IMR-90 (cell line): ENCODE results near the gene NOP16. TPM values are rescaled to one million over a fixed set of nuclear protein-coding genes. Genes with fewer than 3 reads are reported as not detected.

Experiments used
- ATAC-seq: fragments of 200-7000 bp; cut with Tn5 transposase; 2 replicates; pipeline ENCODE4 v1.9.1; 2020; ENCODE audit warnings: low read depth, mild to moderate bottlenecking, moderate library complexity
- BruUV-seq: library from RNA; stranded (reverse); fragments of 400-500 nt; replicated peaks from 2 replicates; lab custom pipeline; 2021; lab: Mats Ljungman, UMichigan
- CTCF ChIA-PET: fragments of 300-600 bp; formaldehyde crosslinking; extraction: SDS; loops from one replicate; lab custom pipeline; 2021; ENCODE audit warnings: antibody characterized with exemption; lab: Yijun Ruan, JAX
- POLR2A ChIA-PET: fragments of 300-600 bp; sonication (Branson Sonifier 250); formaldehyde crosslinking; loops from one replicate; lab custom pipeline; 2022; ENCODE audit warnings: antibody characterized with exemption; ENCODE audit not compliant: unreplicated experiment; lab: Charles Lee
- DNase-seq: peaks from one replicate; pipeline ENCODE4 v3.0.0; 2013
- H2AFZ ChIP-seq: replicated peaks from 2 replicates; pipeline ENCODE3; 2013; ENCODE audit warnings: low read length, mild to moderate bottlenecking; ENCODE audit not compliant: poor library complexity
- H2AK5ac ChIP-seq: 2 replicates; pipeline ENCODE4 v1.6.1; 2013; ENCODE audit warnings: low read depth, low read length, inconsistent platforms
- H2AK9ac ChIP-seq: replicated peaks from 2 replicates; pipeline ENCODE3; 2013; ENCODE audit warnings: mild to moderate bottlenecking, low read depth, low read length, moderate library complexity; ENCODE audit not compliant: poor library complexity
- H2BK120ac ChIP-seq: 2 replicates; pipeline ENCODE4 v1.6.1; 2013; ENCODE audit warnings: low read depth, low read length, inconsistent platforms
- H2BK15ac ChIP-seq: 3 replicates; pipeline ENCODE4 v1.6.1; 2013; ENCODE audit warnings: low read depth, low read length, inconsistent platforms
- H2BK20ac ChIP-seq: 2 replicates; pipeline ENCODE4 v1.6.1; 2013; ENCODE audit warnings: low read depth, mild to moderate bottlenecking, inconsistent platforms, low read length, moderate library complexity
- H2BK5ac ChIP-seq: 2 replicates; pipeline ENCODE4 v1.6.1; 2013; ENCODE audit warnings: mild to moderate bottlenecking, low read depth, low read length, inconsistent platforms; ENCODE audit not compliant: poor library complexity, severe bottlenecking
- H3K14ac ChIP-seq: replicated peaks from 2 replicates; pipeline ENCODE4 v1.6.1; 2013; ENCODE audit warnings: low read depth, low read length, inconsistent platforms
- H3K18ac ChIP-seq: 2 replicates; pipeline ENCODE4 v1.6.1; 2013; ENCODE audit warnings: low read depth, low read length, control low read depth
- H3K23ac ChIP-seq: 2 replicates; pipeline ENCODE4 v1.6.1; 2013; ENCODE audit warnings: low read depth, low read length, inconsistent platforms
- H3K27ac ChIP-seq: 2 replicates; pipeline ENCODE4 v1.5.1; 2013; ENCODE audit warnings: mild to moderate bottlenecking, control low read depth, low read length; ENCODE audit not compliant: insufficient read depth
- H3K27me3 ChIP-seq: 2 replicates; pipeline ENCODE4 v1.6.1; 2013; ENCODE audit warnings: low read length; ENCODE audit not compliant: control insufficient read depth, insufficient read depth
- H3K36me3 ChIP-seq: 2 replicates; pipeline ENCODE4 v1.6.1; 2013; ENCODE audit warnings: low read length, mixed read lengths; ENCODE audit not compliant: control insufficient read depth, insufficient read depth
- H3K4ac ChIP-seq: 2 replicates; pipeline ENCODE4 v1.6.1; 2013; ENCODE audit warnings: low read depth, low read length, inconsistent platforms
- H3K4me1 ChIP-seq: 2 replicates; pipeline ENCODE4 v1.6.1; 2013; ENCODE audit warnings: low read length, mixed read lengths; ENCODE audit not compliant: control insufficient read depth, insufficient read depth
- H3K4me2 ChIP-seq: 2 replicates; pipeline ENCODE4 v1.6.1; 2013; ENCODE audit warnings: low read depth, mild to moderate bottlenecking, control low read depth, low read length, moderate library complexity
- H3K4me3 ChIP-seq: 2 replicates; pipeline ENCODE4 v1.5.1; 2013; ENCODE audit warnings: low read depth, mild to moderate bottlenecking, control low read depth, low read length, moderate library complexity; ENCODE audit not compliant: insufficient read depth
- H3K56ac ChIP-seq: 2 replicates; pipeline ENCODE4 v1.6.1; 2013; ENCODE audit warnings: low read length, inconsistent platforms; ENCODE audit not compliant: insufficient read depth; ENCODE audit errors: extremely low read depth
- H3K79me1 ChIP-seq, 2 experiments: 2 replicates each; pipeline ENCODE4 v1.6.1; 2013; ENCODE audit warnings: low read length in 2 of 2, inconsistent platforms in 1 of 2, low read depth in 1 of 2
- H3K9ac ChIP-seq: 2 replicates; pipeline ENCODE4 v1.6.1; 2013; ENCODE audit warnings: low read depth, low read length, control low read depth
- H3K9me1 ChIP-seq: 2 replicates; pipeline ENCODE4 v1.6.1; 2013; ENCODE audit warnings: low read length, inconsistent platforms; ENCODE audit not compliant: insufficient read depth
- H3K9me3 ChIP-seq: 2 replicates; pipeline ENCODE4 v1.6.1; 2013; ENCODE audit warnings: low read length; ENCODE audit not compliant: control insufficient read depth, insufficient read depth
- H4K20me1 ChIP-seq: 2 replicates; pipeline ENCODE4 v1.6.1; 2013; ENCODE audit warnings: low read length, inconsistent platforms; ENCODE audit not compliant: insufficient read depth
- H4K5ac ChIP-seq: 2 replicates; pipeline ENCODE4 v1.6.1; 2013; ENCODE audit warnings: mild to moderate bottlenecking, low read depth, low read length, control low read depth
- H4K8ac ChIP-seq, 2 experiments: 2 replicates each; pipeline ENCODE4 v1.6.1; 2013; ENCODE audit warnings: low read depth in 2 of 2, low read length in 2 of 2, control low read depth in 1 of 2, inconsistent platforms in 1 of 2
- H4K91ac ChIP-seq: 2 replicates; pipeline ENCODE4 v1.6.1; 2013; ENCODE audit warnings: low read depth, low read length, inconsistent platforms; ENCODE audit not compliant: insufficient read depth
- BHLHE40 ChIP-seq: fragments of 150-350 bp; IDR thresholded peaks from 2 replicates; pipeline ENCODE4 v1.6.1; 2016; ENCODE audit warnings: mild to moderate bottlenecking, low read depth, low read length
- CEBPB ChIP-seq: IDR thresholded peaks from 2 replicates; pipeline ENCODE4 v1.6.1; 2012; ENCODE audit warnings: low read depth, low read length, improper control_type of control experiment
- CHD1 ChIP-seq: IDR thresholded peaks from 2 replicates; pipeline ENCODE4 v1.6.1; 2012; ENCODE audit warnings: low read depth, low read length, improper control_type of control experiment
- CTCF ChIP-seq: conservative IDR thresholded peaks from 2 replicates; pipeline ENCODE4 v1.5.1; 2012; ENCODE audit warnings: mild to moderate bottlenecking, low read depth, low read length, improper control_type of control experiment
- ELK1 ChIP-seq: fragments of 150-350 bp; IDR thresholded peaks from 2 replicates; pipeline ENCODE4 v1.6.1; 2016; ENCODE audit warnings: low read depth, mild to moderate bottlenecking, low read length, moderate library complexity, borderline replicate concordance
- FOS ChIP-seq: fragments of 150-350 bp; IDR thresholded peaks from 2 replicates; pipeline ENCODE4 v1.6.1; 2016; ENCODE audit warnings: low read depth, low read length
- MAFK ChIP-seq: IDR thresholded peaks from 2 replicates; pipeline ENCODE4 v1.6.1; 2012; ENCODE audit warnings: low read depth, low read length, improper control_type of control experiment
- MXI1 ChIP-seq: IDR thresholded peaks from 2 replicates; pipeline ENCODE4 v1.6.1; 2012; ENCODE audit warnings: low read depth, mild to moderate bottlenecking, low read length, moderate library complexity, borderline replicate concordance
- NFE2L2 ChIP-seq: fragments of 150-350 bp; IDR thresholded peaks from 2 replicates; pipeline ENCODE4 v1.6.1; 2016; ENCODE audit warnings: low read depth, mild to moderate bottlenecking, low read length
- RAD21 ChIP-seq: IDR thresholded peaks from 2 replicates; pipeline ENCODE4 v1.6.1; 2012; ENCODE audit warnings: low read length, improper control_type of control experiment
- RCOR1 ChIP-seq: IDR thresholded peaks from 2 replicates; pipeline ENCODE4 v1.6.1; 2012; ENCODE audit warnings: mild to moderate bottlenecking, low read length, improper control_type of control experiment; ENCODE audit not compliant: insufficient replicate concordance
- RFX5 ChIP-seq: IDR thresholded peaks from 2 replicates; pipeline ENCODE4 v1.8.0; 2012; ENCODE audit warnings: low read depth, mild to moderate bottlenecking, low read length, moderate library complexity
- SMC3 ChIP-seq: fragments of 150-350 bp; IDR thresholded peaks from 2 replicates; pipeline ENCODE4 v1.6.1; 2016; ENCODE audit warnings: low read depth, mild to moderate bottlenecking, antibody characterized with exemption, low read length, moderate library complexity
- USF2 ChIP-seq: fragments of 150-350 bp; IDR thresholded peaks from 2 replicates; pipeline ENCODE4 v1.6.1; 2017; ENCODE audit warnings: mild to moderate bottlenecking, antibody characterized with exemption, low read length, low read depth
- WGBS, 2 experiments: methylation state at CpG; one replicate each; pipeline versions ENCODE4 v1.1.5 to v1.1.7; 2013; ENCODE audit warnings: missing lambda C conversion rate in 2 of 2; ENCODE audit not compliant: insufficient read length in 1 of 2; ENCODE audit errors: extremely low coverage in 2 of 2; 5-methylcytosine and 5-hydroxymethylcytosine counted together
- dilution Hi-C: fragments of 300-500 bp; cut with HindIII; formaldehyde crosslinking; loops from one replicate; pipeline ENCODE4 v1.14.3; 2018; ENCODE audit warnings: low sequenced_read_pairs; ENCODE audit not compliant: unreplicated experiment
- in situ Hi-C: fragments of 300-500 bp; cut with MboI; formaldehyde crosslinking; loops from 3 replicates; pipeline ENCODE4 v1.14.3; 2019; ENCODE audit warnings: low sequenced_read_pairs, inconsistent platforms, mixed read lengths
- intact Hi-C: fragments of 100-400 bp; cut with micrococcal nuclease; formaldehyde crosslinking; loops from 2 replicates; pipeline ENCODE4 v1.10.0; 2022
- polyA plus RNA-seq, 3 experiments: library from polyadenylated mRNA; depleted of rRNA; stranded (reverse); fragments of >200 nt; gene quantifications; 2 replicates each; pipeline ENCODE4 v1.2.3, GENCODE V29; 2012; ENCODE audit warnings: low replicate concordance in 1 of 3
- total RNA-seq: library from RNA; depleted of rRNA; stranded (reverse); fragments of >200 nt; gene quantifications from 2 replicates; pipeline ENCODE4 v1.2.3, GENCODE V29; 2012

NOP16 gene
- total and polyA plus RNA-seq, 2 of the 4 experiments (the other 2 are of a cell fraction), result 28.0 to 60.4 TPM

GRCh38 chr5:176425791-176426190, 37.4 kb upstream of the NOP16 start:
- H3K18ac ChIP-seq, result no peak overlapping the region
- H3K27ac ChIP-seq, result no peak overlapping the region
- H2AFZ ChIP-seq, result no peak overlapping the region
- H3K4me1 ChIP-seq, result no peaks in the 10 kb centered on the region
- no peak overlapping the region for H3K9ac ChIP-seq
- H4K20me1 ChIP-seq, result no peaks in the 10 kb centered on the region
- H3K23ac ChIP-seq, result no peak overlapping the region
- H3K9me3 ChIP-seq, result peaks cover 2% of the 10 kb centered on the region; the same call in 1 of the 2 replicates
- H3K4me3 ChIP-seq, result no peak overlapping the region
- no peak overlapping the region for H2BK5ac ChIP-seq
- in situ Hi-C loops (no loop called here), dilution Hi-C loops (no loop called here), intact Hi-C loops (no loop called here)
- peaks cover under 1% of the 10 kb centered on the region; the same call in 1 of the 2 replicates for H3K27me3 ChIP-seq
- H3K4ac ChIP-seq, result no peak overlapping the region
- H3K14ac ChIP-seq, result no peak overlapping the region
- no peaks in the 10 kb centered on the region for H3K9me1 ChIP-seq
- no peak overlapping the region for H4K91ac ChIP-seq
- no peak overlapping the region for H4K5ac ChIP-seq
- TF ChIP-seq RAD21, result no peak
- no peak for TF ChIP-seq MXI1
- TF ChIP-seq CHD1, result no peak
- no peak for TF ChIP-seq MAFK
- no peak for TF ChIP-seq NFE2L2
- TF ChIP-seq CEBPB, result no peak
- TF ChIP-seq BHLHE40, result no peak
- TF ChIP-seq RCOR1, result no peak
- TF ChIP-seq CTCF, result no peak
- no peak for TF ChIP-seq FOS
- TF ChIP-seq SMC3, result no peak
- TF ChIP-seq USF2, result no peak
- no peak for TF ChIP-seq RFX5
- no peak for TF ChIP-seq ELK1
- no peak overlapping the region for H3K4me2 ChIP-seq
- no peaks in the 10 kb centered on the region for H3K79me1 ChIP-seq
- POLR2A ChIA-PET, result no interaction called here
- WGBS, 2 experiments, result no CpG with 5 or more reads among the region's 1 CpG
- H2BK15ac ChIP-seq, result no peak overlapping the region
- no peak overlapping the region for H2AK5ac ChIP-seq
- no peak overlapping the region for H4K8ac ChIP-seq
- CTCF ChIA-PET, result no interaction called here
- no peak overlapping the region for H2BK20ac ChIP-seq
- H2BK120ac ChIP-seq, result no peak overlapping the region
- no TSS peak for BruUV-seq
- no peak overlapping the region for H2AK9ac ChIP-seq
- ATAC-seq (no peak), DNase-seq (no peak)
- no peaks in the 10 kb centered on the region for H3K36me3 ChIP-seq
- no peak overlapping the region for H3K56ac ChIP-seq
